ENCODE results near the gene THEM5.

The THEM5 gene

DNA sequence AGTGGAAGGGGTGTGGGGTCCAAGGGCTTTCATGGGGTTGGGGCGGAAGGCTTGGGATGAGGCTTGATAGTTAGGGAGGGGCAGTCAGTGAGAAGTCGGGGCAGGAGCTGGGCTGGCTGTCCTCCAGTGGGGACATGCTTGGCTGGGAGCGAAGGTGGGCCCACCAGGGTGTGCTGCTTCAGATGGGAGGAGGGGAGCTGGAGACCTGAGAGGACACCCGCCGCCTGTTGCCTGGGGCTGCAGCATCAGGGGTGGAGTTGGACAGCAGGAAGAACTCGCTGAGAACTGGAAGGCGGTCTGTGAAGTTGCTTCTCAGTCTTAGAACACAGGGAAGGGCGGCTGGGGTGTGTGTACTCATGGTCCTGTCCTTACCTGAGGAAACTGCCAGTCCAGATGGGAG, 1.6 kb downstream of the THEM5 start:
- CTCF ChIA-PET: interaction anchor here (0.5 to 0.7 kb wide), 3 partner anchors 57 to 198 kb away, joined by 3 to 5 read pairs (median 4); partner anchors contain the start of gene THEM4
- no peak for DNase-seq (ENCODE audit: low spot score)
- H3K27ac ChIP-seq: no peak overlapping the region
- TF ChIP-seq, protein P1, sequence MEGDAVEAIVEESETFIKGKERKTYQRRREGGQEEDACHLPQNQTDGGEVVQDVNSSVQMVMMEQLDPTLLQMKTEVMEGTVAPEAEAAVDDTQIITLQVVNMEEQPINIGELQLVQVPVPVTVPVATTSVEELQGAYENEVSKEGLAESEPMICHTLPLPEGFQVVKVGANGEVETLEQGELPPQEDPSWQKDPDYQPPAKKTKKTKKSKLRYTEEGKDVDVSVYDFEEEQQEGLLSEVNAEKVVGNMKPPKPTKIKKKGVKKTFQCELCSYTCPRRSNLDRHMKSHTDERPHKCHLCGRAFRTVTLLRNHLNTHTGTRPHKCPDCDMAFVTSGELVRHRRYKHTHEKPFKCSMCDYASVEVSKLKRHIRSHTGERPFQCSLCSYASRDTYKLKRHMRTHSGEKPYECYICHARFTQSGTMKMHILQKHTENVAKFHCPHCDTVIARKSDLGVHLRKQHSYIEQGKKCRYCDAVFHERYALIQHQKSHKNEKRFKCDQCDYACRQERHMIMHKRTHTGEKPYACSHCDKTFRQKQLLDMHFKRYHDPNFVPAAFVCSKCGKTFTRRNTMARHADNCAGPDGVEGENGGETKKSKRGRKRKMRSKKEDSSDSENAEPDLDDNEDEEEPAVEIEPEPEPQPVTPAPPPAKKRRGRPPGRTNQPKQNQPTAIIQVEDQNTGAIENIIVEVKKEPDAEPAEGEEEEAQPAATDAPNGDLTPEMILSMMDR (conservative IDR thresholded peaks at IDR 0.05; ENCODE audit: low read depth): no peak
- POLR2A ChIA-PET (ENCODE audit: low non-redundant PET): no interaction called here

DNA sequence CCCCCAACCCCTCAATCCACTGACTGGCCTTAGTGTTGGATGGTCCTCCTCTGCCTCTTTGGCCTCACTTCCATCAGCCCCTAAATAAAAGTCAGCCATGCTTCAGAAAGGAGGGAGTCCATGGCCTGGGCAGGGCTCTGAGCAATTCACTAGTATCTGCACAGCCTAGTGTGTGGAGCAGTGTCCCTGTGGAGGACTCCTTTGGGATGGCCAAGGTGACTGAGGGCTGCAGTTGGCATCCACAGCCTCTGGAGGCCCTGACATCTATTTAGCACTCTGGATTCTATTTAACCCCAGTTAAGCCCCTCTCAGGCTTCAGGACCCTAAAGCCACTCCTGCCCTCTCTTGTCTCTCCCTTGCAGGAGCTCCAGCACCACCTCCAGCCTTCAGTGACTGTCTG, 3.6 kb downstream of the THEM5 start:
- ChIA-PET CTCF (no interaction called here), POLR2A (ENCODE audit: low non-redundant PET) (no interaction called here)
- TF ChIP-seq, protein P1 (conservative IDR thresholded peaks at IDR 0.05; ENCODE audit: low read depth): no peak
- no peak overlapping the region for H3K27ac ChIP-seq
- no peak for DNase-seq (ENCODE audit: low spot score)

DNA sequence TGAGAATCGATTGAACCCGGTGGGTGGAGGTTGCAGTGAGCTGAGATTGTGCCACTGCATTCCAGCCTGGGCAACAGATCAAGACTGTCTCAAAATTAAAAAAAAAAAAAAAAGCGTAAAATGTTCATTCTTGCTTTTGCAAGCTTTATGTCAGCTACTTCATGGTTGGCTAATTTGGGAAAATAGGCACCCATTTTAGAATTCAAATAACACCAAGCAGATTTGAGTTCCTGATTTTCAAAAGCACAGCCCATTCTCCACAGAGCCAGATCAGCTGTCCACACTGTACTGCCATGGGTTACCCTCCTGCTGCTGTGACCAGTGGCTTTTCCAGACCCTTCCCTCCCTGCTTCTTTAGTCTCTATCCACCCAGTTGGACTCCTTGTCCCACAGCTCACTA, 4.4 kb downstream of the THEM5 start:
- no peak overlapping the region for H3K27ac ChIP-seq
- CTCF ChIA-PET: no interaction called here
- DNase-seq (ENCODE audit: low spot score): no peak
- TF ChIP-seq, protein P1 (conservative IDR thresholded peaks at IDR 0.05; ENCODE audit: low read depth): no peak
- POLR2A ChIA-PET (ENCODE audit: low non-redundant PET): no interaction called here

DNA sequence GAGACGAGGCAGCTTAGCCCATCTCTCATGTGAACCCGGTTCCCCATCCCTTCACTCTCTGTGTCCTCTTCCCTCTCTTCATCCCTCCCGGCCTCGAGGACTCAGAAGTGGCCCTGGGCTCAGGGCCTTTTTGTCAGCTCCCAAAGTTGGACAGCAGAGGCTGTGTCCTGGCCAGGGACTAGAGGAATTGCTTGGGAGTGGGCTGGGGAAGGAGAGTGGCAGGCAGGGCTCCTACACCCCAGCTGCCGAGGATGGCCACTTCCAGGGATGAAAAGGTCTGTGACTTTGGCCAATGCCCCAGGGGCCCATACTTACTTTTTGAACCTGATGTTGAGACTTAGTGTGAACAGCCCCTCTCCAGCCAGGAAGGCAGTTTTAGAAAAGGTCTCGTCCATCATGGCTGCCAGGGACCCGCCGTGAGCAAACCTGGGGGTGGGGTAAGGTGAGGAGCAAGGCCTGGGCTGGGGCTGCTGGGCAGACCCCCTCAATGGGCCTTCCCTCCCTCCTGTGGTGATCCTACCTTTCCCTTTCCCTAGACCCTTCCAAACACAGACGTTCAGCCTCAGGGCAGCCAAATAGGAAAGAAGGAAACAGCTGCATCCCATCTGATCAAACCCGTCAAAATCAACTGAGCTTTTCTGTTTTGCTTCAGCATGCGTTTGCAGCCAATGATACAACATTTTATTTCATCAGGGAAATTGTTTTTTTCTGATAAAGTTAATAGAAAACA, 5.5 kb downstream of the THEM5 start:
- H3K27ac ChIP-seq: no peak overlapping the region
- ChIA-PET CTCF (interaction anchor here (1.2 kb wide), 1 partner anchor 12 kb away, joined by 5 read pairs; no protein-coding TSS in a partner anchor), POLR2A (ENCODE audit: low non-redundant PET) (no interaction called here)
- DNase-seq (ENCODE audit: low spot score): no peak
- TF ChIP-seq, protein P1 (conservative IDR thresholded peaks at IDR 0.05; ENCODE audit: low read depth): no peak

DNA sequence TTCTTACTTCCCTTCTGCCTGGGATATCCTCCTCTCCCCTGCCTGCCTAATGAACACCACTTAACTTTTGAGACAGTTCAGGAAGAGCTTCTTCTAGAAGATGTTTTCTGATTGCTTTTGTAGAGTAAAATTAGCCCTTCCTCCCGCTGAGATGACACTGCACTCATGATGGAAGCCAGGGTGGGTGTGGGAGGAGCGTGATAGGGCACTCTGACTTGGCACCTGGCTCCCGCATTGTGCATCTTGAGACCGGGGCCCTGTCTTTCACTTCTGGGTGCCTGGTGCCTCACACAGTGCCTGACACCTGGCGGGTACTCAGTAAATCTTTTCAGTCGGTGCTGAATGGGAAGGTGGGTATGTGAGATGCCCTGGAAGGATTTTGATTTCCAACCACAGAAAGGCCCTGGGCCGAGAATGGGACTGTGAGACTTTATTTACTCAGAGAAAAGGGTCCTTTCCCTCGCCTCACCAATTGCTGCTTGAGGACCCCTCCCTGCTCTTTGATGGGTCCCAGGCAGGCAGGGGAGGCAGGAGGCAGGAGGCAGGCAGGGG, 6.8 kb downstream of the THEM5 start:
- ChIA-PET CTCF (interaction anchor here (0.5 to 1.2 kb wide), 3 partner anchors 10 to 103 kb away, joined by 3 to 10 read pairs (median 5); no protein-coding TSS in a partner anchor), POLR2A (ENCODE audit: low non-redundant PET) (no interaction called here)
- DNase-seq (ENCODE audit: low spot score): no peak
- no peak overlapping the region for H3K27ac ChIP-seq
- TF ChIP-seq, protein P1 (conservative IDR thresholded peaks at IDR 0.05; ENCODE audit: low read depth): no peak

DNA sequence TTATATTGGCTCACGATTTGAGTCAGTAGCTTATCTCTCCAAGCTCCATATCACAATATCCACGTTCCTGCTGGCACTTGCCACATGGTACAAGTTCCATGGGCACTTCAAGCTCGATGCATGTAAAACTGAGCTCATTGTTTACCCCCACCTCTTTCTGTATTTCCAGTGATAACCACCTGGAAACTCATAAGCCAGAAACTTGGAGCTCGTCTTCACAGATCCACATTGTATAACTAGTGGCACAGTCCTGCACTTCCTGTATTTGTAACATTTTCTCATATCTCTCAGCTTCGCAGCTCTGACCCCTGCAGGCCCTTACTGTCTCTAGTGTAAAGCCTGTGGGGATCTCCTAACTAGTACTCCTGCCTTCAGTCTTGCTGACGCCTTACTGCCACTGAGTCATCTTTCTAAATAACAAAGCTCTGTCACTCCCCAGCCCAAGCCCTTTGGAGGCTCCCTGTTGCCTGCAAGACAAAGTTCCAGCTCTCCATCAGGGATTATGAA, 7.4 kb downstream of the THEM5 start:
- DNase-seq (ENCODE audit: low spot score): peak; percentile 58
- CTCF ChIA-PET: interaction anchor here (1.2 kb wide), 1 partner anchor 35 kb away, joined by 10 read pairs; no protein-coding TSS in a partner anchor
- POLR2A ChIA-PET (ENCODE audit: low non-redundant PET): no interaction called here
- TF ChIP-seq, protein P1 (conservative IDR thresholded peaks at IDR 0.05; ENCODE audit: low read depth): no peak
- H3K27ac ChIP-seq: no peak overlapping the region
